Fibroblast of lung (primary cell): ENCODE measurements around the gene LGR4.
"Not testable (repeated sequence)": the region's sequence is repeated elsewhere in the genome, so short reads cannot be mapped to it uniquely, and the experiment has no call there.

Experiments
- EZH2 ChIP-seq: IDR thresholded peaks from 2 replicates; pipeline ENCODE4 v1.5.1; 2012; ENCODE audit warnings: low read length, control low read depth, mild to moderate bottlenecking; ENCODE audit errors: missing control alignments
- TF ChIP-seq, protein P1 (sequence below), 2 donors: IDR thresholded peaks in 1 of 2; conservative IDR thresholded peaks in 1 of 2; 1 replicate in 1 of 2; 2 replicates in 1 of 2; pipeline ENCODE4 v1.5.1; 2011 to 2012; ENCODE audit warnings: low read length in 2 of 2, control low read depth in 1 of 2, inconsistent platforms in 1 of 2, low read depth in 1 of 2, mild to moderate bottlenecking in 1 of 2

DNA sequence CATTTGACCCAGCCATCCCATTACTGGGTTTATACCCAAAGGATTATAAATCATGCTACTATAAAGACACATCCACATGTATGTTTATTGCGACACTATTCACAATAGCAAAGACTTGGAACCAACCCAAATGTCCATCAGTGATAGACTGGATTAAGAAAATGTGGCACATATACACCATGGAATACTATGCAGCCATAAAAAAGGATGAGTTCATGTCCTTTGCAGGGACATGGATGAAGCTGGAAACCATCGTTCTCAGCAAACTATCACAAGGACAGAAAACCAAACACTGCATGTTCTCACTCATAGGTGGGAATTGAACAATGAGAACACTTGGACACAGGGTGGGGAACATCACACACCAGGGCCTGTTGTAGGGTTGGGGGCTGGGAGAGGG is 145.5 kb downstream of the LGR4 start:
- TF ChIP-seq, protein P1, sequence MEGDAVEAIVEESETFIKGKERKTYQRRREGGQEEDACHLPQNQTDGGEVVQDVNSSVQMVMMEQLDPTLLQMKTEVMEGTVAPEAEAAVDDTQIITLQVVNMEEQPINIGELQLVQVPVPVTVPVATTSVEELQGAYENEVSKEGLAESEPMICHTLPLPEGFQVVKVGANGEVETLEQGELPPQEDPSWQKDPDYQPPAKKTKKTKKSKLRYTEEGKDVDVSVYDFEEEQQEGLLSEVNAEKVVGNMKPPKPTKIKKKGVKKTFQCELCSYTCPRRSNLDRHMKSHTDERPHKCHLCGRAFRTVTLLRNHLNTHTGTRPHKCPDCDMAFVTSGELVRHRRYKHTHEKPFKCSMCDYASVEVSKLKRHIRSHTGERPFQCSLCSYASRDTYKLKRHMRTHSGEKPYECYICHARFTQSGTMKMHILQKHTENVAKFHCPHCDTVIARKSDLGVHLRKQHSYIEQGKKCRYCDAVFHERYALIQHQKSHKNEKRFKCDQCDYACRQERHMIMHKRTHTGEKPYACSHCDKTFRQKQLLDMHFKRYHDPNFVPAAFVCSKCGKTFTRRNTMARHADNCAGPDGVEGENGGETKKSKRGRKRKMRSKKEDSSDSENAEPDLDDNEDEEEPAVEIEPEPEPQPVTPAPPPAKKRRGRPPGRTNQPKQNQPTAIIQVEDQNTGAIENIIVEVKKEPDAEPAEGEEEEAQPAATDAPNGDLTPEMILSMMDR (conservative IDR thresholded peaks at IDR 0.05 in 1 of 2, IDR thresholded peaks at IDR 0.05 in 1 of 2; ENCODE audit: low read depth in 1 of 2, low read length in 2 of 2) = not testable (repeated sequence)
- not testable (repeated sequence) for TF ChIP-seq EZH2
